Natural killer cell (primary cell): Measurements from ENCODE around the gene MYOM1. TPM values are rescaled to one million over a fixed set of nuclear protein-coding genes. Genes with fewer than 3 reads are reported as not detected.

Experiments
- ATAC-seq, 3 donors: fragments of 150-1000 bp in 2 of 3; fragments of 200-7000 bp in 1 of 3; cut with Tn5 transposase; 1 replicate in 1 of 3; 2 replicates in 2 of 3; pipeline ENCODE4 v1.10.0; 2021; ENCODE audit warnings: mild to moderate bottlenecking in 2 of 3, moderate library complexity in 2 of 3
- DNase-seq, 2 donors: peaks; one replicate each; pipeline versions ENCODE4 v3.0.0 to v3.0.0-alpha.2; 2013 to 2021; ENCODE audit warnings: mixed read lengths in 1 of 2
- H3K27ac ChIP-seq: one replicate; pipeline ENCODE4 v1.5.1; 2013; ENCODE audit warnings: mild to moderate bottlenecking, low read length
- H3K27me3 ChIP-seq: one replicate; pipeline ENCODE4 v1.6.1; 2013; ENCODE audit warnings: low read length; ENCODE audit not compliant: control insufficient read depth, insufficient read depth
- H3K36me3 ChIP-seq: one replicate; pipeline ENCODE4 v1.6.1; 2013; ENCODE audit warnings: low read length; ENCODE audit not compliant: control insufficient read depth, insufficient read depth
- H3K4me1 ChIP-seq: one replicate; pipeline ENCODE4 v1.6.1; 2013; ENCODE audit warnings: low read length; ENCODE audit not compliant: control insufficient read depth, insufficient read depth
- H3K4me3 ChIP-seq: one replicate; pipeline ENCODE4 v1.5.1; 2013; ENCODE audit warnings: low read length
- H3K9me3 ChIP-seq: one replicate; pipeline ENCODE4 v1.6.1; 2013; ENCODE audit warnings: low read length; ENCODE audit not compliant: control insufficient read depth, insufficient read depth
- H3K27ac Mint-ChIP-seq, 2 donors: one replicate each; pipeline ENCODE4 v1.8.0; 2022; ENCODE audit warnings: mild to moderate bottlenecking in 2 of 2, mixed read lengths in 2 of 2, moderate library complexity in 1 of 2
- H3K27me3 Mint-ChIP-seq, 2 donors: one replicate each; pipeline ENCODE4 v1.8.0; 2022; ENCODE audit warnings: low read depth in 2 of 2, mixed read lengths in 2 of 2
- H3K36me3 Mint-ChIP-seq: one replicate; pipeline ENCODE4 v1.8.0; 2022; ENCODE audit warnings: mixed read lengths
- H3K4me1 Mint-ChIP-seq, 2 donors: one replicate each; pipeline ENCODE4 v1.8.0; 2022; ENCODE audit warnings: mixed read lengths in 2 of 2
- H3K4me3 Mint-ChIP-seq: one replicate; pipeline ENCODE4 v1.8.0; 2022; ENCODE audit warnings: mild to moderate bottlenecking, moderate library complexity, mixed read lengths
- H3K9me3 Mint-ChIP-seq, 2 donors: one replicate each; pipeline ENCODE4 v1.8.0; 2022; ENCODE audit warnings: mixed read lengths in 2 of 2
- WGBS: methylation state at CpG from one replicate; pipeline ENCODE4 v1.1.7; 2013; ENCODE audit warnings: missing lambda C conversion rate; ENCODE audit not compliant: insufficient coverage; 5-methylcytosine and 5-hydroxymethylcytosine counted together
- intact Hi-C: fragments of 100-400 bp; cut with micrococcal nuclease; formaldehyde crosslinking; loops from one replicate; pipeline ENCODE4 v1.14.2; 2022
- total RNA-seq, 4 donors: library from RNA; stranded (reverse); fragments of 120-200 nt in 1 of 4; gene quantifications; one replicate each; pipeline versions ENCODE4 v1.2.3 to v1.2.4, GENCODE V29; 2013 to 2022
- TF ChIP-seq, protein P1 (sequence below): fragments of 200-600 bp; IDR thresholded peaks from one replicate; pipeline ENCODE4 v1.8.0; 2022; ENCODE audit warnings: antibody characterized with exemption

MYOM1 gene
- total RNA-seq, 3 donors from 2014 or later (not counting 1 experiment from before 2014, with no cell fraction given) = 1.7 to 5.8 (median 3.0) TPM

DNA sequence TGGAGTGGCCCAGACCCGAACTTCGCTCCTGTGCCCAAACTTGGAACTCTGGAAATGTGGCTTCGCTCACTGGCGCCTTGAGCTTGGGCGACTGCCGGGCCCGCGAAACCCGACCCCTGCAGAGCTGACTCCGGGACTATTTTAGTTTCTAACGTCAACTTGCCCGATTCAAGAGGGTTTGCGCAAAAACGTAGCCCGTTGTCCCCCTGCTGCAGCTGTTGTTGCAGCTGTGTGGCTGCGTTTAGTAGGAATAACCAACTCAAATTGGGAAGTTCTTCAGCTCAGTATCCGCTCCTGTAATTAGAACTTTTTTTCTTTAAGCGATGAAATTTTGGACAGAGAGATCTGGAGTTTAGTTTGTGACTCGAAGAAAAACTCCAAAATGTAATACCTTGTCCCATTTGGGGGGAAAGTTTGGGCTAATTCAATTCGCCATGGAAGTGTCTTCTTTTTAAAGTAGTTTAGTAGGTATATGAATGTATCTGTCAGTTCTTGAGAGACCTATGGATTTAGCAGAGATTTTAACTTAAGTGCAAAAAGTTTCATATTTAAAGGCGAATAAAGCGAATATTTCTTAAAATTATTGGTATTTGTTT lies 28.4 kb upstream of the MYOM1 start:
- peak overlapping the region; percentile 85 for H3K27ac ChIP-seq
- H3K4me1 ChIP-seq = peaks cover 34% of the 10 kb centered on the region
- H3K4me3 ChIP-seq = peak overlapping the region; percentile 95
- peaks cover 7% of the 10 kb centered on the region for H3K36me3 Mint-ChIP-seq
- DNase-seq (peak in 1 of 2 donors; percentile 71), ATAC-seq (no peak)
- H3K4me1 Mint-ChIP-seq = peaks cover 67 to 72% of the 10 kb centered on the region in 2 donors
- H3K27me3 ChIP-seq = no peaks in the 10 kb centered on the region
- 0% methylated on average over 22 of the region's 22 CpGs for WGBS
- intact Hi-C loops = loop anchor here (5.0 kb wide), 1 partner anchor 266 kb away; no protein-coding TSS in a partner anchor
- H3K27ac Mint-ChIP-seq = peak overlapping the region; percentile 88
- H3K9me3 Mint-ChIP-seq = no peaks in the 10 kb centered on the region
- TF ChIP-seq, protein P1, sequence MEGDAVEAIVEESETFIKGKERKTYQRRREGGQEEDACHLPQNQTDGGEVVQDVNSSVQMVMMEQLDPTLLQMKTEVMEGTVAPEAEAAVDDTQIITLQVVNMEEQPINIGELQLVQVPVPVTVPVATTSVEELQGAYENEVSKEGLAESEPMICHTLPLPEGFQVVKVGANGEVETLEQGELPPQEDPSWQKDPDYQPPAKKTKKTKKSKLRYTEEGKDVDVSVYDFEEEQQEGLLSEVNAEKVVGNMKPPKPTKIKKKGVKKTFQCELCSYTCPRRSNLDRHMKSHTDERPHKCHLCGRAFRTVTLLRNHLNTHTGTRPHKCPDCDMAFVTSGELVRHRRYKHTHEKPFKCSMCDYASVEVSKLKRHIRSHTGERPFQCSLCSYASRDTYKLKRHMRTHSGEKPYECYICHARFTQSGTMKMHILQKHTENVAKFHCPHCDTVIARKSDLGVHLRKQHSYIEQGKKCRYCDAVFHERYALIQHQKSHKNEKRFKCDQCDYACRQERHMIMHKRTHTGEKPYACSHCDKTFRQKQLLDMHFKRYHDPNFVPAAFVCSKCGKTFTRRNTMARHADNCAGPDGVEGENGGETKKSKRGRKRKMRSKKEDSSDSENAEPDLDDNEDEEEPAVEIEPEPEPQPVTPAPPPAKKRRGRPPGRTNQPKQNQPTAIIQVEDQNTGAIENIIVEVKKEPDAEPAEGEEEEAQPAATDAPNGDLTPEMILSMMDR = no peak
- H3K36me3 ChIP-seq = peaks cover 10% of the 10 kb centered on the region
- no peaks in the 10 kb centered on the region for H3K27me3 Mint-ChIP-seq
- H3K4me3 Mint-ChIP-seq = peak overlapping the region; percentile 98
- no peaks in the 10 kb centered on the region for H3K9me3 ChIP-seq

DNA sequence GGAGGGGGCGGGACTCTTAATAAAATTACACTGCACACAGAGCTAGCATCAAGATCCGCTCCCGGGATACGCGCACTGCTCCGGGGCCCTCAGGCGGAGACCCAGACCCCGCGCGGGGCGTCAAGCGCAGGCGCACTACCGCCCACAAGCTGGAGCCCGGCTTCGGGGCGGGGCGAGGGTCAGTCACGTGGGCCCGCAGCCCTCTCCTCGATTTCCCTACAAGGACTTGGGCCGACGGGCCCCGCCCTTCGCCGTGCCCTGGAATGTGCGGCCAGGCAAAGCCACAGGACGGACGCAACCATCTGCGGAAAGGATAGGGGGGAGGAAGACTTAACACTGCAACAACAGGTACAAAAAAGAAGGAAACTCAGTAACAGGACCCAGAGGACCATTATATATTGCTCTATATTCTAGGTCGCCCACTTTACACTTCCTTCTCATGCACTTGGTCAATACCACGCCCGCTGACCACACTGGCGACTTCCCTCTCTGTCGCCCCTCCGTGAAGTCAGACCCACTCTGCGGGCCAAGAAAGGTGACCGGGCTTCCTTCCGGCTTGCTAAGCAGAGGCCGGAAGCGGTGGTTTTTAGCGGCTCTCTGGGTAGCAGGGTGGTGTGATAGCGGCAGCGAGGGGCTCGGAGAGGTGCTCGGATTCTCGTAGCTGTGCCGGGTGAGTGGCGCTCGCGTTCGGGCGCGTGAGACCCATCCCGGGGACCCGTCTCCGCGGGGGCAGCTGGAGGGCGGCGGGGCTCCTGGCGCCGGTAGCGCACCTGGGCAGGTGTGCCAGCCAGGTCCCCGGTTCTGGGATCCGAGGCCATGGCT lies 27.7 kb upstream of the MYOM1 start, which contains the start of gene MYL12A:
Gene MYL12A, plus strand, starts transcription at position 562 of the 822 bp plus-strand sequence. CDS start 5,447 bp downstream, outside the sequence.
- under 1% methylated on average over 65 of the region's 65 CpGs for WGBS
- Mint-ChIP-seq H3K9me3 (no peaks in the 10 kb centered on the region), H3K4me3 (peak within 1 kb of the TSS; percentile 98), H3K4me1 (peaks cover 60 to 65% of the 10 kb centered on the region in 2 donors), H3K27ac (peak within 1 kb of the TSS; percentile 88), H3K36me3 (peaks cover 7% of the 10 kb centered on the region), H3K27me3 (no peaks in the 10 kb centered on the region)
- intact Hi-C loops = loop anchor here (1.0 to 5.0 kb wide), 6 partner anchors 15 to 348 kb away; partner anchors contain the start of genes LPIN2 and MYL12B
- Histone ChIP-seq H3K27me3 (no peaks in the 10 kb centered on the region), H3K9me3 (no peaks in the 10 kb centered on the region), H3K27ac (peak within 1 kb of the TSS; percentile 85), H3K4me3 (peak within 1 kb of the TSS; percentile 95), H3K4me1 (peaks cover 31% of the 10 kb centered on the region), H3K36me3 (peaks cover 6% of the 10 kb centered on the region)
- ATAC-seq (peak; percentile 65 to 84 (median 76)), DNase-seq (peak; percentile 84 to 93)
- TF ChIP-seq, protein P1 = no peak

DNA sequence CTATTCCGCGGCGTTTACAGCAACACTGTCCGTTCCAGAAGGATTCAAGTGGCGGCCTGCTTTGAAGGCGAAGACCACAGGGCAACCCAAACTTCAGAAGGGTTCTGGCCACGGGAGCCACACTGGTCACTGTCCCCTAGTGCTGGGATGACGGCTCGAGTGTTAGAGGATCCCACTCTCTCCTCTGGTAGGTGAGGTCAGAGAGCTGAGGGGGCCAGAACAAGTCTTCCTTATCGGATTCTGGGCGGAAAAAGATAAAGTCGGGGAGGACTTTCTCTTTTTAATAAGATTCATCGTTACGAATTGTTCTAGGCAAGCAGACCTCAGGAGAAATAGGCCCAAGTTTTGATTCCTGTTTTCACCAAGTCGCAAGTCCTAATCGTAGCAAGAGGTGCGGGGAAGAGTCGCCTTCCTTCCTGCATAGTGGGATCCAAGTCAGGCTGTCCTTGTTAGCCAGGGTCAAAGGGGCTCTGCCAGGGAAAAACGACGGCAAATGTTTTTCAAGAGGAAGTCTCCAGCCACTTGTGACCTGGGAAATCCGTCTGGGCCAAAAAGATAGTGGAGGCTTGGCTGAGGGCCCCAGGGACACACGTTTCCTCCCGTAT lies 27.0 kb upstream of the MYOM1 start:
- ATAC-seq (peak in 1 of 3 donors; percentile 2), DNase-seq (peak in 1 of 2 donors; percentile 31)
- TF ChIP-seq, protein P1 = no peak
- Histone ChIP-seq H3K9me3 (no peaks in the 10 kb centered on the region), H3K27ac (peak overlapping the region; percentile 85), H3K36me3 (peaks cover 6% of the 10 kb centered on the region), H3K4me1 (peaks cover 31% of the 10 kb centered on the region), H3K4me3 (peak overlapping the region; percentile 95), H3K27me3 (no peaks in the 10 kb centered on the region)
- Mint-ChIP-seq H3K9me3 (no peaks in the 10 kb centered on the region), H3K4me1 (peaks cover 55 to 58% of the 10 kb centered on the region in 2 donors), H3K36me3 (peaks cover 7% of the 10 kb centered on the region), H3K4me3 (peak overlapping the region; percentile 98), H3K27me3 (no peaks in the 10 kb centered on the region), H3K27ac (peak overlapping the region; percentile 88)
- intact Hi-C loops = loop anchor here (1.0 to 5.0 kb wide), 8 partner anchors 16 to 349 kb away; partner anchors contain the start of genes LPIN2 and MYL12B
- WGBS = 7% methylated on average over 23 of the region's 23 CpGs
